ENCODE data around the gene KAT2B.

Gene KAT2B

DNA sequence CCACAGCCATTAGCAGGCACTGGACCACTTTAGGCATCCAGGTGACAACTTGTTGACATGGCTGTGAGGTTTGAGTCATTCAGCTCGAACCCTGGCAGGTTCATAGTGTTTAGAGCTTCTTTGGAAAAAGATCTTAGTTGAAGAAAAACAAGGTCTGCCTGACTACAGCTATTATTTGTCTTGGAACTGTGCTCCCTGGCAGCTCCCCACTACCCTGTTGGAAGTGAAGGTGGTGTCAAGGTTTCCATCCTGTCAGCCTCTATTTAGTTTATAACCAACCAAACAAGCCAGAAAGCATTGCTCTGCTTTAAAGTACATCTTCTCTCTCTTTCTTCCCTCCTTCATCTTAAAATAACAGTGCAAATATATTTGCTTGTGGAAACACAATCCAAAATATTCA is 56.8 kb downstream of the KAT2B start:
- no peak overlapping the region for H3K4ac ChIP-seq (ENCODE audit: low read depth in 1 of 2, low read length in 2 of 2)
- H3K23ac ChIP-seq (ENCODE audit: low read length in 2 of 2): no peak overlapping the region
- H3K27ac ChIP-seq (ENCODE audit: low read length, poor library complexity, severe bottlenecking): no peak overlapping the region
- no peak overlapping the region for H3K9ac ChIP-seq (ENCODE audit: low read length)
- no peak overlapping the region for H2BK5ac ChIP-seq (ENCODE audit: low read depth, low read length, poor library complexity, severe bottlenecking)
- H3K9me3 ChIP-seq (ENCODE audit: control insufficient read depth, low read length): no peaks in the 10 kb centered on the region
- 67% methylated on average over 1 of the region's 1 CpG for WGBS
- no peak overlapping the region for H2AFZ ChIP-seq (ENCODE audit: low read depth, low read length)
- no peak overlapping the region for H2BK120ac ChIP-seq (ENCODE audit: low read depth, low read length)
- H2BK15ac ChIP-seq (ENCODE audit: low read depth, poor library complexity, severe bottlenecking): no peak overlapping the region
- no peak overlapping the region for H2BK12ac ChIP-seq (ENCODE audit: low read length in 2 of 2)
- no peaks in the 10 kb centered on the region for H3K27me3 ChIP-seq (ENCODE audit: control insufficient read depth in 1 of 2, insufficient read depth in 1 of 2, low read length in 2 of 2)
- DNase-seq: no peak
- peaks cover 0 to 6% of the 10 kb centered on the region in 2 experiments for H3K36me3 ChIP-seq (ENCODE audit: control insufficient read depth in 1 of 2, insufficient read depth in 2 of 2, low read depth in 1 of 2, low read length in 2 of 2)
- H3K79me1 ChIP-seq (replicated peaks; ENCODE audit: low read length, poor library complexity, severe bottlenecking): no peaks in the 10 kb centered on the region
- peaks cover 5% of the 10 kb centered on the region for H3K4me1 ChIP-seq (ENCODE audit: control insufficient read depth, insufficient read depth, low read depth, low read length)
- no peak overlapping the region for H2AK5ac ChIP-seq (ENCODE audit: low read length, severe bottlenecking)
- H4K8ac ChIP-seq (ENCODE audit: low read length): no peak overlapping the region
- no peak overlapping the region for H3K4me2 ChIP-seq (ENCODE audit: low read length, poor library complexity, severe bottlenecking)
- H3K4me3 ChIP-seq (ENCODE audit: insufficient read depth in 1 of 2, low read depth in 1 of 2, low read length in 2 of 2): no peak overlapping the region
- H3K14ac ChIP-seq (ENCODE audit: low read length in 2 of 2): no peak overlapping the region
- H4K91ac ChIP-seq (ENCODE audit: low read length): no peak overlapping the region
- no peak overlapping the region for H3K18ac ChIP-seq (ENCODE audit: low read depth in 1 of 2, low read length in 2 of 2)

- no peak overlapping the region for H4K91ac ChIP-seq (ENCODE audit: low read length)
- no peak overlapping the region for H3K18ac ChIP-seq (ENCODE audit: low read depth in 1 of 2, low read length in 2 of 2)
- H2BK5ac ChIP-seq (ENCODE audit: low read depth, low read length, poor library complexity, severe bottlenecking): no peak overlapping the region
- H3K23ac ChIP-seq (ENCODE audit: low read length in 2 of 2): no peak overlapping the region
- no peak overlapping the region for H3K4me2 ChIP-seq (ENCODE audit: low read length, poor library complexity, severe bottlenecking)
- no peak overlapping the region for H2BK15ac ChIP-seq (ENCODE audit: low read depth, poor library complexity, severe bottlenecking)
- H3K4me3 ChIP-seq (ENCODE audit: insufficient read depth in 1 of 2, low read depth in 1 of 2, low read length in 2 of 2): no peak overlapping the region
- no peak overlapping the region for H4K8ac ChIP-seq (ENCODE audit: low read length)
- no peaks in the 10 kb centered on the region for H3K79me1 ChIP-seq (replicated peaks; ENCODE audit: low read length, poor library complexity, severe bottlenecking)
- H3K9ac ChIP-seq (ENCODE audit: low read length): no peak overlapping the region
- H2BK120ac ChIP-seq (ENCODE audit: low read depth, low read length): no peak overlapping the region
- no peak overlapping the region for H3K14ac ChIP-seq (ENCODE audit: low read length in 2 of 2)
- no peak overlapping the region for H3K27ac ChIP-seq (ENCODE audit: low read length, poor library complexity, severe bottlenecking)
- H2AK5ac ChIP-seq (ENCODE audit: low read length, severe bottlenecking): no peak overlapping the region
- WGBS: 97% methylated on average over 6 of the region's 6 CpGs
- H3K4me1 ChIP-seq (ENCODE audit: control insufficient read depth, insufficient read depth, low read depth, low read length): peaks cover 3% of the 10 kb centered on the region
- H2AFZ ChIP-seq (ENCODE audit: low read depth, low read length): no peak overlapping the region
- H3K36me3 ChIP-seq (ENCODE audit: control insufficient read depth in 1 of 2, insufficient read depth in 2 of 2, low read depth in 1 of 2, low read length in 2 of 2): peaks cover 0 to 6% of the 10 kb centered on the region in 2 experiments
- no peaks in the 10 kb centered on the region for H3K27me3 ChIP-seq (ENCODE audit: control insufficient read depth in 1 of 2, insufficient read depth in 1 of 2, low read length in 2 of 2)
- DNase-seq: no peak
- H2BK12ac ChIP-seq (ENCODE audit: low read length in 2 of 2): no peak overlapping the region
- H3K9me3 ChIP-seq (ENCODE audit: control insufficient read depth, low read length): no peaks in the 10 kb centered on the region
- H3K4ac ChIP-seq (ENCODE audit: low read depth in 1 of 2, low read length in 2 of 2): no peak overlapping the region
Observed at GRCh38 chr3:20099060-20099459, 58.8 kb downstream of the KAT2B start.

GRCh38 chr3:20100151-20100550 is 59.9 kb downstream of the KAT2B start:
- H3K18ac ChIP-seq (ENCODE audit: low read depth in 1 of 2, low read length in 2 of 2): no peak overlapping the region
- H3K27me3 ChIP-seq (ENCODE audit: control insufficient read depth in 1 of 2, insufficient read depth in 1 of 2, low read length in 2 of 2): no peaks in the 10 kb centered on the region
- H3K4ac ChIP-seq (ENCODE audit: low read depth in 1 of 2, low read length in 2 of 2): no peak overlapping the region
- no peak overlapping the region for H3K4me2 ChIP-seq (ENCODE audit: low read length, poor library complexity, severe bottlenecking)
- no peak for DNase-seq
- no peak overlapping the region for H2BK5ac ChIP-seq (ENCODE audit: low read depth, low read length, poor library complexity, severe bottlenecking)
- H2AFZ ChIP-seq (ENCODE audit: low read depth, low read length): no peak overlapping the region
- peaks cover 3% of the 10 kb centered on the region for H3K4me1 ChIP-seq (ENCODE audit: control insufficient read depth, insufficient read depth, low read depth, low read length)
- no peak overlapping the region for H3K4me3 ChIP-seq (ENCODE audit: insufficient read depth in 1 of 2, low read depth in 1 of 2, low read length in 2 of 2)
- 100% methylated on average over 1 of the region's 1 CpG for WGBS
- no peak overlapping the region for H2BK12ac ChIP-seq (ENCODE audit: low read length in 2 of 2)
- H3K79me1 ChIP-seq (replicated peaks; ENCODE audit: low read length, poor library complexity, severe bottlenecking): no peaks in the 10 kb centered on the region
- H2BK120ac ChIP-seq (ENCODE audit: low read depth, low read length): no peak overlapping the region
- no peaks in the 10 kb centered on the region for H3K9me3 ChIP-seq (ENCODE audit: control insufficient read depth, low read length)
- H2BK15ac ChIP-seq (ENCODE audit: low read depth, poor library complexity, severe bottlenecking): no peak overlapping the region
- no peak overlapping the region for H2AK5ac ChIP-seq (ENCODE audit: low read length, severe bottlenecking)
- H4K8ac ChIP-seq (ENCODE audit: low read length): no peak overlapping the region
- H3K9ac ChIP-seq (ENCODE audit: low read length): no peak overlapping the region
- H3K27ac ChIP-seq (ENCODE audit: low read length, poor library complexity, severe bottlenecking): no peak overlapping the region
- H3K36me3 ChIP-seq (ENCODE audit: control insufficient read depth in 1 of 2, insufficient read depth in 2 of 2, low read depth in 1 of 2, low read length in 2 of 2): peaks cover 0 to 6% of the 10 kb centered on the region in 2 experiments
- no peak overlapping the region for H3K14ac ChIP-seq (ENCODE audit: low read length in 2 of 2)
- no peak overlapping the region for H4K91ac ChIP-seq (ENCODE audit: low read length)
- no peak overlapping the region for H3K23ac ChIP-seq (ENCODE audit: low read length in 2 of 2)

DNA sequence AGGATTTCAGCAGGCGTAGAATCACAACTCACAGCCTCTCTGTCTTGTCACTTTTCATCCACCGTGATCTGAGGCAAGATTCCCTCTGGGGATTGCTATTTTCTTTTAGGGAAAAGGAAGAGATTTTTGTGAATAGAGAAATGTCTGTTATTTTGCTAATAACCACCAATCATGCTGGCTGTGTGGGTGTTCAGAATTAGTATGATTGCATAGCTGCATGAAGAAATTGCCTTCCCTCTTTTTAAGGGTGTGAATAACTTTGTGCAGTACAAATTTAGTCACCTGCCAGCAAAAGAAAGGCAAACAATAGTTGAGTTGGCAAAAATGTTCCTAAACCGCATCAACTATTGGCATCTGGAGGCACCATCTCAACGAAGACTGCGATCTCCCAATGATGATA is 60.8 kb downstream of the KAT2B start:
- no peak overlapping the region for H2BK5ac ChIP-seq (ENCODE audit: low read depth, low read length, poor library complexity, severe bottlenecking)
- peaks cover 3% of the 10 kb centered on the region for H3K4me1 ChIP-seq (ENCODE audit: control insufficient read depth, insufficient read depth, low read depth, low read length)
- H3K9me3 ChIP-seq (ENCODE audit: control insufficient read depth, low read length): no peaks in the 10 kb centered on the region
- H4K8ac ChIP-seq (ENCODE audit: low read length): no peak overlapping the region
- H3K4me3 ChIP-seq (ENCODE audit: insufficient read depth in 1 of 2, low read depth in 1 of 2, low read length in 2 of 2): no peak overlapping the region
- no peak overlapping the region for H3K18ac ChIP-seq (ENCODE audit: low read depth in 1 of 2, low read length in 2 of 2)
- DNase-seq: no peak
- H2BK120ac ChIP-seq (ENCODE audit: low read depth, low read length): no peak overlapping the region
- H4K91ac ChIP-seq (ENCODE audit: low read length): no peak overlapping the region
- no peak overlapping the region for H2BK15ac ChIP-seq (ENCODE audit: low read depth, poor library complexity, severe bottlenecking)
- H3K27me3 ChIP-seq (ENCODE audit: control insufficient read depth in 1 of 2, insufficient read depth in 1 of 2, low read length in 2 of 2): no peaks in the 10 kb centered on the region
- H3K23ac ChIP-seq (ENCODE audit: low read length in 2 of 2): no peak overlapping the region
- H2BK12ac ChIP-seq (ENCODE audit: low read length in 2 of 2): no peak overlapping the region
- no peak overlapping the region for H3K14ac ChIP-seq (ENCODE audit: low read length in 2 of 2)
- no peak overlapping the region for H3K9ac ChIP-seq (ENCODE audit: low read length)
- no peak overlapping the region for H2AK5ac ChIP-seq (ENCODE audit: low read length, severe bottlenecking)
- H2AFZ ChIP-seq (ENCODE audit: low read depth, low read length): no peak overlapping the region
- H3K79me1 ChIP-seq (replicated peaks; ENCODE audit: low read length, poor library complexity, severe bottlenecking): no peaks in the 10 kb centered on the region
- H3K4ac ChIP-seq (ENCODE audit: low read depth in 1 of 2, low read length in 2 of 2): no peak overlapping the region
- 100% methylated on average over 5 of the region's 5 CpGs for WGBS
- no peak overlapping the region for H3K4me2 ChIP-seq (ENCODE audit: low read length, poor library complexity, severe bottlenecking)
- H3K36me3 ChIP-seq (ENCODE audit: control insufficient read depth in 1 of 2, insufficient read depth in 2 of 2, low read depth in 1 of 2, low read length in 2 of 2): peaks cover 0 to 1% of the 10 kb centered on the region in 2 experiments
- H3K27ac ChIP-seq (ENCODE audit: low read length, poor library complexity, severe bottlenecking): no peak overlapping the region
